IPS-18a (cell line): Measurements from ENCODE around the gene CD8A.

ENCODE experiments used
- H3K27ac ChIP-seq: one replicate; pipeline ENCODE4 v1.5.1; 2013; ENCODE audit warnings: low read length
- H3K27me3 ChIP-seq: one replicate; pipeline ENCODE4 v1.6.1; 2013; ENCODE audit warnings: mild to moderate bottlenecking, low read length; ENCODE audit not compliant: control insufficient read depth, insufficient read depth
- H3K36me3 ChIP-seq: one replicate; pipeline ENCODE4 v1.6.1; 2013; ENCODE audit warnings: low read depth, low read length; ENCODE audit not compliant: control insufficient read depth
- H3K4me1 ChIP-seq: one replicate; pipeline ENCODE4 v1.6.1; 2013; ENCODE audit warnings: low read depth, low read length; ENCODE audit not compliant: control insufficient read depth
- H3K4me3 ChIP-seq: one replicate; pipeline ENCODE4 v1.5.1; 2013; ENCODE audit warnings: low read length
- H3K9ac ChIP-seq: one replicate; pipeline ENCODE4 v1.6.1; 2013; ENCODE audit warnings: mild to moderate bottlenecking, low read length, moderate library complexity
- H3K9me3 ChIP-seq: one replicate; pipeline ENCODE4 v1.6.1; 2013; ENCODE audit warnings: low read depth, low read length; ENCODE audit not compliant: control insufficient read depth

The CD8A gene

DNA sequence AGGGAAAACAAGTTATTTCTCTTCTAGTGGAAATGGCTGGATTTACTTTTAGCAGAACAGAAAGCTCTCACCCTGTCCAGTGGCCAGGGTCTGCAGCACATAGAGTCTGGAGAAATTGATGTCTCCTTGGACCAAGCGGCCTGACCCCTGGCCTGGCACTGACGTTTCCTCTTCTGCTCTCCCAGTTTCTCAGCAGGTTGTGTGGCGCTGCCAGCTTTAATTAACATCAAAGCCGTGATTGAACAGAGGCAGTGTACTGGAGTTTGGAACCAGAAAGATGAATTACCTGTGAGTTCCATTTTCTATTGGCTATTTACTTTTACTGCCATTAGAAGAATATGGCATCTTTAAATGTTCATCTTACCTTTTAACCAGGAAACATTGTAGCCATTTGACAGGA, 20.9 kb downstream of the CD8A start:
- no peak overlapping the region for H3K4me3 ChIP-seq
- H3K9ac ChIP-seq = no peak overlapping the region
- no peaks in the 10 kb centered on the region for H3K27me3 ChIP-seq
- H3K36me3 ChIP-seq = peaks cover 50% of the 10 kb centered on the region
- no peak overlapping the region for H3K27ac ChIP-seq
- H3K9me3 ChIP-seq = no peaks in the 10 kb centered on the region
- peaks cover 10% of the 10 kb centered on the region for H3K4me1 ChIP-seq

DNA sequence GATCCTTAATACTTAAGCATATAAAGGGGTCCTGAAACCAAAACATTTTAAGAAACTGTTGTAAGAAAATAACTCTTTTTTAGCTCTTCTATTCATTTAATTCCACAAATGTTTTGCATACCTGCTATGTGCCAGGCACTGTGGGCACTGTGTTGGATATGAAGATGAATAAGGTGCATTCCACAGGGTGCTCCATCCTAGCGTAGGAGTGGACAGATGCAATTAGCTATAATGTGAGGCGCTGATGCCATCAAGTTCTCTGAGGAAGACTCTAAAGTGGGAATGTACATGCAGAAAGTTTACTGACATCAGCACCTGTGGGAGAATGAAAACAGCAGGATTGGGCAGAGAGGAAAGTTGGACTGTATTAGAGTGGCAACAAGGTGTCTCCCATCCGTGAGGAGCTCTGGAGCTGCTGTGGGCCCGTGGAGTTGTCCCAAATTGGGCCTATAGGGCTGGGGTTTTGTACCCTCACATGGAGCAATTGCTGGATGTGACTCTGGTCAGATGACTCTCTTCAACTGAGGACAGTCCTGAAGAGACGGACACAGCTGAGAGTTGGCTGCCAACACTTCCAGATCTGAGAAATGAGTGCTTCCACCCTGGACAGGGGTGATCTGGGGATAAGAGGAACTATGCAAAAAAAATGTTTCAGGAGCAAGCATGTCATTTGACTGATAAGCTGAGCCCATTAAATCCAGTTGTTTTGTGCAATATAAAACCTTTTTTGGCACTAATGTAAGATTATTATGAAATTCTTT, 22.3 kb downstream of the CD8A start:
- H3K9me3 ChIP-seq = no peaks in the 10 kb centered on the region
- no peak overlapping the region for H3K9ac ChIP-seq
- H3K36me3 ChIP-seq = peaks cover 44% of the 10 kb centered on the region
- H3K27ac ChIP-seq = no peak overlapping the region
- H3K4me3 ChIP-seq = no peak overlapping the region
- no peaks in the 10 kb centered on the region for H3K27me3 ChIP-seq
- no peaks in the 10 kb centered on the region for H3K4me1 ChIP-seq

DNA sequence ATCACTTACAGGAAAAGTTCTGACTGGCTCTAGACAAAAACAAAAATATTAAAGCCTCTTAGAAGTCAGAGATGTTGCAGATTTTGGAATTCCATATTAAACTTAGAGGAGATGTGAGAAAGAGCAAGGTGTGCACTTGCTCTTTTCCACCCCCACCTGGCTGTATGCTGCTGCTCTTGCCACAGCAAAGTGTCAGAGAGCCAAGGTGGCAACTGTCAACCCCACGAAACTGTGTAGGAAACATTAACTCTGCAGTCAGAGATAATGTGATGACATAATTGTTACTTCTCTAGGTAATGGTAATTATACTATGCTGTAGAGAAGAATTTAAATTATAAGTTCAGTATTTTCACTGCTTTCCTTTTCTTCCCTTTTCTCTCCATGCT, 25.4 kb downstream of the CD8A start:
- Histone ChIP-seq H3K9ac (no peak overlapping the region), H3K4me1 (no peaks in the 10 kb centered on the region), H3K27ac (no peak overlapping the region), H3K9me3 (no peaks in the 10 kb centered on the region), H3K27me3 (no peaks in the 10 kb centered on the region), H3K4me3 (no peak overlapping the region), H3K36me3 (peaks cover 24% of the 10 kb centered on the region)

DNA sequence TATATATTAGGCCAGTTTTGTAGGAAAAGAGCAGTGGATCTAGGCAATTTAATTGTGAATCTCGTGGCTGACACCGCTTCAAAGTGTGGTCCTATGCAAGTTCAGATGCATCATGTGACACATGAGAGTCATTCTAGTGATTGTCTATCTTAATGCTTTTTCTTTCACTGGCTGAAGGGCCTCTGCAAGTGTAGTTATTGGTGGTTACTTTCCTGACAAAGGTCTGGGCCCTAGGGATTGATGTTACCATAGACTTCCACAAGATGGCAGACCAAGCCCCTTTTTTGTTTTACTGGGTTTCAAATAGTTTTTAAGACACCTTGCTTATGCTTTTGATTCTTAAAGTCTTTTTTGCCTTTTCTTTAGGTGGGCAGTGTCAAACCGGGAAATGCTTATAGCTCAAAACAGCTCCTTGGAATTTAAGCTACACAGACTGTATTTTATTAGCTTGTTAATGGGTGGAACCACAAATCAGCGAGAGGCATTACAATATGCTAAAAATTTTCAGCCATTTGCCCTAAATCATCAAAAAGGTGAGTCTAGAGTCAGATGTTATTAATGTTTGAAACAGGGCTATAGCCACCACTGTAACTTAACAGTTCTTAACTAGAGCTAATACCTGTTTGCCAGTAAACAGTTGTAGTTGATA, 25.9 kb downstream of the CD8A start:
- Histone ChIP-seq H3K9ac (no peak overlapping the region), H3K27ac (no peak overlapping the region), H3K27me3 (no peaks in the 10 kb centered on the region), H3K4me3 (no peak overlapping the region), H3K4me1 (no peaks in the 10 kb centered on the region), H3K36me3 (peaks cover 20% of the 10 kb centered on the region), H3K9me3 (no peaks in the 10 kb centered on the region)

DNA sequence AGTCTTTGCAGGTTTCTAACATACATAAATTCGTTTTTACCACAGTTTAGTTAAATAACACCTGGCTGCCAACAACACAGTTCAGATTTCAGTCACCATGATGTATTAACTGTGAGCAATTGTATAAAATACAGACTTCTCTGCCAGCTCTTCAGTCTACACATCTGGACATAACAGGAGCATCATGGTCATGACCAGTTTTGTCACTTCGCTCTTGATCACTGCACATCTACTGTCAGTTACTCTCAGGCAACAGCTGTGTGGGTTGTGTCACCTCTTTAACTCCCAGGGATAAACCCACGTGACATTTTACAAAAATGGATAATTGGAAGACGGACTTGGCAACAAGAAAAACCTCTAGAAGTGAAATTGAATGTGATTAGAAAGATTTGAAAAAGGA, 30.3 kb downstream of the CD8A start:
- Histone ChIP-seq H3K36me3 (peaks cover 9% of the 10 kb centered on the region), H3K9ac (no peak overlapping the region), H3K9me3 (no peaks in the 10 kb centered on the region), H3K27ac (no peak overlapping the region), H3K27me3 (no peaks in the 10 kb centered on the region), H3K4me3 (no peak overlapping the region), H3K4me1 (no peaks in the 10 kb centered on the region)

DNA sequence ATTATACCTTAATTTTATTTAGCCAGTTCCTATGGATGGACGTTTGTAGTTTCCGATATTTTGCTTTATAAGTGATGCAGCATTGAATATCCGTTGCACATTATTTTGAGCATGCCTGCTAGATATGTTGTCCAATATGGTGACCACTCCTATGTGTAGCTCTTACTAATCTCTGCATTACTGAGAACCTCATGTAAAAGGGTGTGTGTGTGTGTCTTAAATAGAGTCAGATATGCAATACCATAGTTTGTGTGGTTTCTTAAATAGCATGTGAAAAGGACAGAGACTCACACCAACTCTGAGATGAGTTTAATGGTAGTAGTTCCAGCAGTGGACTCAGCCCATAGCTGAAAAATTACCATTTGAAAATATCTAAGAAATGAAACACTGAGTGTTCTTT, 32.3 kb downstream of the CD8A start:
- no peaks in the 10 kb centered on the region for H3K9me3 ChIP-seq
- no peak overlapping the region for H3K9ac ChIP-seq
- no peak overlapping the region for H3K4me3 ChIP-seq
- no peak overlapping the region for H3K27ac ChIP-seq
- H3K4me1 ChIP-seq = no peaks in the 10 kb centered on the region
- peaks cover 9% of the 10 kb centered on the region for H3K36me3 ChIP-seq
- H3K27me3 ChIP-seq = no peaks in the 10 kb centered on the region

DNA sequence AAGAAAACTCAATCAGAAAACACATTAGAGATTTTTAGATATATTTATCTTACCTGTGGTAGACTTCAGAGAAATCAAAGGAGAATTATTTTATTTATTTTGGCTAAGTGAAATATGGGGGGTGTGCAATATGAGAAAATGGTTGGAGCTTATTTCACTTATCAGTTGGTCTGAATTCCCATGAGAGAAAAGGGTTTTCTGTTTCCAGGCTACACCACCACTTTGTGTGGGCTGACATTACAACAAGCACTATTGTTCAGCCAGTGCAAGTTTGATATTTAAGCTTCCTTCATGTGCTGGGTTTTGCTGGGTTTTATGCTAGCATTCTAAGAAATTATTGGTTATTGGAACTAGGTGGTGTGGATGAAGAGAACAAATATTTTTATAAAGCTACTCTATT, 37.1 kb downstream of the CD8A start:
- H3K4me1 ChIP-seq = peaks cover 3% of the 10 kb centered on the region
- no peak overlapping the region for H3K27ac ChIP-seq
- no peak overlapping the region for H3K9ac ChIP-seq
- H3K9me3 ChIP-seq = no peaks in the 10 kb centered on the region
- H3K4me3 ChIP-seq = no peak overlapping the region
- H3K36me3 ChIP-seq = peaks cover 23% of the 10 kb centered on the region
- H3K27me3 ChIP-seq = no peaks in the 10 kb centered on the region

DNA sequence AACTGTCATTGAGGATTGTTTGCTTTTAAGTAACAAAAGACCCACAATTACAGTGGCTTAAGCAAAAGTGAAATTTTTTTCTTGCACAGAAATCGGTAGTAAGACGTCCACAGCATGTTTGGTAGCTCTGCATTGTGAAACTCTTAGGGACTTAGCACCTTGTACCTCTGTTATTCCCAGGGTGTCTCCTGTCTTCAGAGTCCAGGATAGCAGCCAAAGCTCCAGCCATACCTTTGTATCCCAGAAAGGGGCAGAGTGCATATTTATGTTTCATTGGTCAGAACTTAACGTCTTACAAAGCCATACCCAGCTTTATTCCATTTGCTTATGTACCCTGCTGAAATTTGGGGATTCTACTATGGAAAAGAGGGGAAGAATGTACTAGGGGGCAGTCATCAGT, 37.8 kb downstream of the CD8A start:
- Histone ChIP-seq H3K4me1 (peaks cover 6% of the 10 kb centered on the region), H3K27ac (no peak overlapping the region), H3K36me3 (peaks cover 23% of the 10 kb centered on the region), H3K27me3 (no peaks in the 10 kb centered on the region), H3K9me3 (no peaks in the 10 kb centered on the region), H3K9ac (no peak overlapping the region), H3K4me3 (no peak overlapping the region)

DNA sequence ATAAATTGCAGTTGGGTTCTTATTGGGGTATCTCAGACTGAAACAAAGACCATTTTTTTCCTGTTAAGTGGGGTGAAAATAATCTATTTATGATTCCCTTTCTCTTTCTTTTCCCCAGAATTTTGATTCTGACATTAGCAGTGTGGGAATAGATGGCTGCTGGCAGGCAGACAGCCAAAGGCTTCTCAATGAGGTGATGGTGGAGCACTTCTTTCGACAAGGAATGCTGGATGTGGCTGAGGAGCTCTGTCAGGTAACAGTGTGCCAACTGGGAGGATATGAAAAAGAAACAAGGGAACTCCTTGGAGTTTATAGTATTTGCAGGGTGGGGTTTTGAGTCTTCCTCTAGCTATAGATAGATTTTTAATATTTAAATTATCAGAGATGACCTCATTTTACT, 38.9 kb downstream of the CD8A start:
- H3K27ac ChIP-seq = no peak overlapping the region
- no peak overlapping the region for H3K4me3 ChIP-seq
- H3K9me3 ChIP-seq = no peaks in the 10 kb centered on the region
- peaks cover 23% of the 10 kb centered on the region for H3K36me3 ChIP-seq
- peaks cover 9% of the 10 kb centered on the region for H3K4me1 ChIP-seq
- no peaks in the 10 kb centered on the region for H3K27me3 ChIP-seq
- no peak overlapping the region for H3K9ac ChIP-seq

DNA sequence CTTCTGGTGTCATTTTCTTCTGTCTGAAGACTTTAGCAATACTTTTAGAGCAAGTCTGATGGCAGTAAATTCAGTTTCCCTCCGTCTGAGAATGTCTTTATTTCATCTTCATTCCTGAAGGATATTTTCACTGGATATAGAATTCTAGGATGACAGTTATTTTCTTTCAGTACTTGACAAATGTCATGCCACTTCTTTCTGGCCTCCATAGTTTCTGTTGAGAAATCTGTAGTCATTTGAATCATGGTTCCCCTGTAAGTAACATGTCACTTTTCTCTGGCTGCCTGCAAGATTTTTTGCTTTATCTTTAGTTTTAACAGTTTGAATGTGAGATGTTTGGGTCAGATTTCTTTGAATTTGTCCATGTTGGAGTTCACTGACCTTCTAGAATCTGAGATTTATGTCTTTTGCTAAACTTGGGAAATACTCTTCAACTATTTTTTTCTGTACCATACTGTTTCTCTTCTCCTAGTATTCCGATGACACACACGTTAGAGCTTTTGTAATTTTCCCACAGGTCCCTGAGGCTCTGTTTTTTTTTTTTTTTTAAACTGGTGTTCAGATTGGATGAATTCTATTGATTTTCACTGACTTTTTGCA, 40.4 kb downstream of the CD8A start:
- Histone ChIP-seq H3K4me3 (no peak overlapping the region), H3K27ac (no peak overlapping the region), H3K27me3 (no peaks in the 10 kb centered on the region), H3K4me1 (peaks cover 9% of the 10 kb centered on the region), H3K9me3 (no peaks in the 10 kb centered on the region), H3K36me3 (peaks cover 14% of the 10 kb centered on the region), H3K9ac (no peak overlapping the region)

DNA sequence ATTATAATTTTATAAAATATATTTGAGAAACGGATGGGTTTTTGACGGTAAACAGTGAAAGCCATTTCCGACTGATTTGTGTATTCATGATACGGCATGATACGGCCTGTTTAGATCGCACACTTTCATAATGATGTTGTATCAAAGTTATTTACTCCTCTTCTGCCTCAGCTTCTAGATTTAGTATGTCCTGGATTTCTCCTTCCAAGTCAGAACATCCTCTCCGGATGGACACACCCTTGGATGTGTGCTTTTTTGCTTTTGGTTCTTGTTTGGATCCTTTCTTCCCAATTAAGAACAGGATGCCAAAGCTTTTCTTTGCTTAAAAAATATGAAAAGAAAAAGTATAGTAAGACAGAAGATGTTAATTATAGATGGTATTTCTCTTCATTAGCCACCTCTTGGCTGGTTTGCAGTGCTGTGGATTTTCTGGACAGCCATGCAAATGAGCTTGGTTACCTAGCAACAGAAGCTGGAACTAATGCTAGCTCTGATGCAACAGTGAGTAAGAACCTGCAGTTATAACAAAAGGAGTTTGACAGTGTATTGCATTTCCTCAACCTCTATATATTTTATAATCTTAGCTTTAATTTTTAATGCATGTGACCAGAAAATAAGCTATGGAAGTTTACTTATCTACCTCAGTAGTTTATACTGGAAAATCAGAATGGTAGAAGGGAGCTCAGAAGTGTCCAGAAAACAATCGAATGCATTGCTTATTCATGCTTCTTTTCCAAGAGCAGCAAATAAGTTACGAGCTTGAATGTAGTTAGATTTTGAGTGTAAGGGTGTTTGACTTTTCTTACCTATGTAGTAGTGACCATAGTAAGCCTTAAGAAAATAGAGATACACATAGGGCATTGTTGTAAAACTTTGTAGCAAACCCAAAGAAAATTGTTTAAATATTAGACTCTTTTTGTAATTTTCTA, 42.7 kb downstream of the CD8A start:
- peaks cover 10% of the 10 kb centered on the region for H3K36me3 ChIP-seq
- peaks cover 9% of the 10 kb centered on the region for H3K4me1 ChIP-seq
- H3K27me3 ChIP-seq = no peaks in the 10 kb centered on the region
- no peaks in the 10 kb centered on the region for H3K9me3 ChIP-seq
- no peak overlapping the region for H3K4me3 ChIP-seq
- H3K9ac ChIP-seq = peak overlapping the region; percentile 12
- H3K27ac ChIP-seq = peak overlapping the region; percentile 43
